ENCODE measurements around the gene SLC13A3. TPM values are rescaled to one million over a fixed set of nuclear protein-coding genes. Genes with fewer than 3 reads are reported as not detected.

Gene SLC13A3
- total and polyA plus RNA-seq, 2 of the 4 experiments (the other 2 are of a cell fraction) = 2.5 to 4.2 TPM

DNA sequence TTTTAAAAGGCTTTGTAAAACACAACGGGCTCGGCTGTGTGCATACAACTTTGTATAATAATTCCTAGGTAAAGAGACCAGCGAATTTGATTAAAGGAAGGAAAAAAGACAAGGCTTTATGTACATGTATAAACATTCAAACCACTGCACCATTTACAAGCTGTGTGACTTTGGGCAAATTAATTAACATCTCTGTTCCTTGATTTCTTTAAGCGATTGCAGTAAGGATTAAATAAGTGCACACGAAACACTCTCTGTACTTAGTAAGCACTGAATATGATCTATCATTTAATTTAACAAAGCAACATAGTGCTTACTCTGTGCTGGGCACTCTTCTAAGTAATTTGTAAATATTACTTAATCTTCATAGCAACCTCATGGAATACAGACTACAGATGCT is 81.3 kb downstream of the SLC13A3 start:
- Histone ChIP-seq H4K5ac (ENCODE audit: low read depth, low read length) (no peak overlapping the region), H3K14ac (replicated peaks; ENCODE audit: low read depth, low read length) (no peak overlapping the region), H4K20me1 (ENCODE audit: insufficient read depth, low read length) (no peaks in the 10 kb centered on the region), H3K4me1 (ENCODE audit: control insufficient read depth, insufficient read depth, low read length) (peaks cover 4% of the 10 kb centered on the region; the same call in 1 of the 2 replicates), H3K9me1 (ENCODE audit: insufficient read depth, low read length) (no peaks in the 10 kb centered on the region), H3K4me3 (ENCODE audit: insufficient read depth, low read depth, low read length) (no peak overlapping the region), H3K9ac (ENCODE audit: low read depth, low read length) (no peak overlapping the region), H2AK5ac (ENCODE audit: low read depth, low read length) (no peak overlapping the region), H2BK20ac (ENCODE audit: low read depth, low read length) (no peak overlapping the region), H4K8ac (ENCODE audit: low read depth in 2 of 2, low read length in 2 of 2) (no peak overlapping the region), H3K18ac (ENCODE audit: low read depth, low read length) (no peak overlapping the region), H2BK15ac (ENCODE audit: low read depth, low read length) (no peak overlapping the region), H3K9me3 (ENCODE audit: control insufficient read depth, insufficient read depth, low read length) (no peaks in the 10 kb centered on the region), H3K36me3 (ENCODE audit: control insufficient read depth, insufficient read depth, low read length) (no peaks in the 10 kb centered on the region), H2BK5ac (ENCODE audit: low read depth, low read length, poor library complexity, severe bottlenecking) (no peak overlapping the region), H2AFZ (replicated peaks; ENCODE audit: low read length, poor library complexity) (no peak overlapping the region), H3K4me2 (ENCODE audit: low read depth, low read length) (no peak overlapping the region), H3K56ac (ENCODE audit: extremely low read depth, insufficient read depth, low read length) (no peak overlapping the region), H3K27ac (ENCODE audit: insufficient read depth, low read length) (no peak overlapping the region), H3K23ac (ENCODE audit: low read depth, low read length) (no peak overlapping the region), H2AK9ac (replicated peaks; ENCODE audit: low read depth, low read length, poor library complexity) (no peak overlapping the region), H3K79me1 (ENCODE audit: low read depth in 1 of 2, low read length in 2 of 2) (no peaks in the 10 kb centered on the region), H2BK120ac (ENCODE audit: low read depth, low read length) (no peak overlapping the region), H3K27me3 (ENCODE audit: control insufficient read depth, insufficient read depth, low read length) (0 out of 2 replicates have a peak, but pooled peaks cover 2% of the 10 kb centered on the region), H4K91ac (ENCODE audit: insufficient read depth, low read depth, low read length) (no peak overlapping the region), H3K4ac (ENCODE audit: low read depth, low read length) (no peak overlapping the region)
- no peak for TF ChIP-seq CHD1 (IDR thresholded peaks at IDR 0.05; ENCODE audit: low read depth, low read length)
- TF ChIP-seq, protein P1, sequence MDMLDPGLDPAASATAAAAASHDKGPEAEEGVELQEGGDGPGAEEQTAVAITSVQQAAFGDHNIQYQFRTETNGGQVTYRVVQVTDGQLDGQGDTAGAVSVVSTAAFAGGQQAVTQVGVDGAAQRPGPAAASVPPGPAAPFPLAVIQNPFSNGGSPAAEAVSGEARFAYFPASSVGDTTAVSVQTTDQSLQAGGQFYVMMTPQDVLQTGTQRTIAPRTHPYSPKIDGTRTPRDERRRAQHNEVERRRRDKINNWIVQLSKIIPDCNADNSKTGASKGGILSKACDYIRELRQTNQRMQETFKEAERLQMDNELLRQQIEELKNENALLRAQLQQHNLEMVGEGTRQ (IDR thresholded peaks at IDR 0.05; ENCODE audit: low read depth, low read length) = no peak
- TF ChIP-seq SMC3 (IDR thresholded peaks at IDR 0.05; ENCODE audit: low read depth, low read length) = no peak
- TF ChIP-seq FOS (IDR thresholded peaks at IDR 0.05; ENCODE audit: low read depth, low read length) = no peak
- TF ChIP-seq RFX5 (IDR thresholded peaks at IDR 0.05; ENCODE audit: low read depth, low read length) = no peak
- TF ChIP-seq RAD21 (IDR thresholded peaks at IDR 0.05; ENCODE audit: low read length) = no peak
- no peak for TF ChIP-seq BHLHE40 (IDR thresholded peaks at IDR 0.05; ENCODE audit: low read depth, low read length)
- TF ChIP-seq MAZ (IDR thresholded peaks at IDR 0.05; ENCODE audit: borderline replicate concordance, low read depth, low read length) = no peak
- no peak for TF ChIP-seq MAFK (IDR thresholded peaks at IDR 0.05; ENCODE audit: low read depth, low read length)
- TF ChIP-seq RCOR1 (IDR thresholded peaks at IDR 0.05; ENCODE audit: insufficient replicate concordance, low read length) = no peak
- no peak for TF ChIP-seq POLR2A (IDR thresholded peaks at IDR 0.05; ENCODE audit: low read depth, low read length)
- no peak for TF ChIP-seq NFE2L2 (IDR thresholded peaks at IDR 0.05; ENCODE audit: low read depth, low read length)
- TF ChIP-seq, protein P2, sequence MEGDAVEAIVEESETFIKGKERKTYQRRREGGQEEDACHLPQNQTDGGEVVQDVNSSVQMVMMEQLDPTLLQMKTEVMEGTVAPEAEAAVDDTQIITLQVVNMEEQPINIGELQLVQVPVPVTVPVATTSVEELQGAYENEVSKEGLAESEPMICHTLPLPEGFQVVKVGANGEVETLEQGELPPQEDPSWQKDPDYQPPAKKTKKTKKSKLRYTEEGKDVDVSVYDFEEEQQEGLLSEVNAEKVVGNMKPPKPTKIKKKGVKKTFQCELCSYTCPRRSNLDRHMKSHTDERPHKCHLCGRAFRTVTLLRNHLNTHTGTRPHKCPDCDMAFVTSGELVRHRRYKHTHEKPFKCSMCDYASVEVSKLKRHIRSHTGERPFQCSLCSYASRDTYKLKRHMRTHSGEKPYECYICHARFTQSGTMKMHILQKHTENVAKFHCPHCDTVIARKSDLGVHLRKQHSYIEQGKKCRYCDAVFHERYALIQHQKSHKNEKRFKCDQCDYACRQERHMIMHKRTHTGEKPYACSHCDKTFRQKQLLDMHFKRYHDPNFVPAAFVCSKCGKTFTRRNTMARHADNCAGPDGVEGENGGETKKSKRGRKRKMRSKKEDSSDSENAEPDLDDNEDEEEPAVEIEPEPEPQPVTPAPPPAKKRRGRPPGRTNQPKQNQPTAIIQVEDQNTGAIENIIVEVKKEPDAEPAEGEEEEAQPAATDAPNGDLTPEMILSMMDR (conservative IDR thresholded peaks at IDR 0.05; ENCODE audit: low read depth, low read length) = no peak
- no peak for TF ChIP-seq MXI1 (IDR thresholded peaks at IDR 0.05; ENCODE audit: borderline replicate concordance, low read depth, low read length)
- TF ChIP-seq, protein P3, sequence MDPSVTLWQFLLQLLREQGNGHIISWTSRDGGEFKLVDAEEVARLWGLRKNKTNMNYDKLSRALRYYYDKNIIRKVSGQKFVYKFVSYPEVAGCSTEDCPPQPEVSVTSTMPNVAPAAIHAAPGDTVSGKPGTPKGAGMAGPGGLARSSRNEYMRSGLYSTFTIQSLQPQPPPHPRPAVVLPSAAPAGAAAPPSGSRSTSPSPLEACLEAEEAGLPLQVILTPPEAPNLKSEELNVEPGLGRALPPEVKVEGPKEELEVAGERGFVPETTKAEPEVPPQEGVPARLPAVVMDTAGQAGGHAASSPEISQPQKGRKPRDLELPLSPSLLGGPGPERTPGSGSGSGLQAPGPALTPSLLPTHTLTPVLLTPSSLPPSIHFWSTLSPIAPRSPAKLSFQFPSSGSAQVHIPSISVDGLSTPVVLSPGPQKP (IDR thresholded peaks at IDR 0.05; ENCODE audit: borderline replicate concordance, low read depth, low read length) = no peak
- TF ChIP-seq CEBPB (IDR thresholded peaks at IDR 0.05; ENCODE audit: low read depth, low read length) = no peak
- ATAC-seq (ENCODE audit: low read depth) = no peak
- POLR2A ChIA-PET (ENCODE audit: unreplicated experiment) = no interaction called here
- CTCF ChIA-PET = no interaction called here
- BruUV-seq (replicated peaks) = no TSS peak
- no peak for DNase-seq
- intact Hi-C loops (cut with micrococcal nuclease) (no loop called here), in situ Hi-C loops (cut with MboI; ENCODE audit: low sequenced_read_pairs) (no loop called here), dilution Hi-C loops (cut with HindIII; ENCODE audit: low sequenced_read_pairs, unreplicated experiment) (no loop called here)
- WGBS, 2 experiments (ENCODE audit: extremely low coverage in 2 of 2, insufficient read length in 1 of 2) = no CpG with 5 or more reads among the region's 5 CpGs
